Islet precursor cell (in vitro differentiated cells): ENCODE results near the gene SOX6.
"Not testable (repeated sequence)": the region's sequence is repeated elsewhere in the genome, so short reads cannot be mapped to it uniquely, and the experiment has no call there.

Source experiments
- DNase-seq: peaks from one replicate; pipeline ENCODE4 v3.0.0-alpha.2; 2018

SOX6 gene

GRCh38 chr11:16356057-16356760, at the start of gene SOX6:
Gene SOX6, minus strand, starts transcription at chr11:16356546. Its CDS starts 15,298 bp downstream, at chr11:16341248.
- peak; percentile 82 for DNase-seq

GRCh38 chr11:16404781-16405285, 48.5 kb upstream of the SOX6 start:
- no peak for DNase-seq

GRCh38 chr11:16403851-16404250, 47.5 kb upstream of the SOX6 start:
- no peak for DNase-seq

- DNase-seq, result no peak
Measured at GRCh38 chr11:16403448-16403803, 47.1 kb upstream of the SOX6 start.

- DNase-seq, result no peak
Measured at GRCh38 chr11:16402654-16403447, 46.5 kb upstream of the SOX6 start.

- no peak for DNase-seq
Measured at GRCh38 chr11:16397390-16397789, 41.0 kb upstream of the SOX6 start.

GRCh38 chr11:16395601-16396000, 39.3 kb upstream of the SOX6 start:
- no peak for DNase-seq

GRCh38 chr11:16394947-16395346, 38.6 kb upstream of the SOX6 start:
- no peak for DNase-seq

- DNase-seq, result no peak
Measured at GRCh38 chr11:16393340-16393739, 37.0 kb upstream of the SOX6 start.

- DNase-seq, result no peak
Measured at GRCh38 chr11:16392616-16393015, 36.3 kb upstream of the SOX6 start.

GRCh38 chr11:16390826-16391225, 34.5 kb upstream of the SOX6 start:
- not testable (repeated sequence) for DNase-seq

- no peak for DNase-seq
Measured at GRCh38 chr11:16385099-16385498, 28.8 kb upstream of the SOX6 start.

GRCh38 chr11:16382638-16383380, 26.5 kb upstream of the SOX6 start:
- no peak for DNase-seq

- DNase-seq, result no peak
Measured at GRCh38 chr11:16382186-16382585, 25.8 kb upstream of the SOX6 start.

GRCh38 chr11:16380941-16381568, 24.7 kb upstream of the SOX6 start:
- DNase-seq, result no peak

- DNase-seq, result no peak
Measured at GRCh38 chr11:16378906-16379305, 22.6 kb upstream of the SOX6 start.

- DNase-seq, result no peak
Measured at GRCh38 chr11:16377746-16378145, 21.4 kb upstream of the SOX6 start.

- DNase-seq, result not testable (repeated sequence)
Measured at GRCh38 chr11:16375664-16376063, 19.3 kb upstream of the SOX6 start.

- no peak for DNase-seq
Measured at GRCh38 chr11:16373768-16374167, 17.4 kb upstream of the SOX6 start.

GRCh38 chr11:16372355-16372754, 16.0 kb upstream of the SOX6 start:
- no peak for DNase-seq

GRCh38 chr11:16367252-16367651, 10.9 kb upstream of the SOX6 start:
- no peak for DNase-seq

- DNase-seq, result no peak
Measured at GRCh38 chr11:16365581-16366228, 9.4 kb upstream of the SOX6 start.

GRCh38 chr11:16364254-16364653, 7.9 kb upstream of the SOX6 start:
- no peak for DNase-seq
